GM12892 (cell line): ENCODE data around the gene TAB2.

Experiments
- POLR2A ChIP-seq: IDR thresholded peaks from 2 replicates; pipeline ENCODE4 v1.6.1; 2011; ENCODE audit warnings: low read depth, low read length, control low read depth
- POLR2AphosphoS5 ChIP-seq: IDR thresholded peaks from 2 replicates; pipeline ENCODE4 v1.6.1; 2011; ENCODE audit warnings: low read depth, low read length, control low read depth
- TAF1 ChIP-seq: IDR thresholded peaks from 2 replicates; pipeline ENCODE4 v1.6.1; 2011; ENCODE audit warnings: low read depth, mild to moderate bottlenecking, control low read depth, low read length, borderline replicate concordance

GRCh38 chr6:149330133-149330532 is 12.6 kb downstream of the TAB2 start:
- no peak for TF ChIP-seq POLR2A
- no peak for TF ChIP-seq POLR2AphosphoS5
- no peak for TF ChIP-seq TAF1
